GM23248 (cell line): ENCODE measurements around the gene GNPDA1. TPM values are rescaled to one million over a fixed set of nuclear protein-coding genes. Genes with fewer than 3 reads are reported as not detected.
A peak's percentile ranks its signal among the peaks of the same experiment; 100 is the strongest.

Experiments
- DNase-seq: peaks from one replicate; pipeline ENCODE4 v3.0.0-alpha.2; 2015
- H2AFZ ChIP-seq: fragments of 200-600 bp; sonication (generic); 2 replicates; pipeline ENCODE4 v1.6.1; 2016; ENCODE audit warnings: antibody characterized with exemption
- H3F3A ChIP-seq: fragments of 200-600 bp; sonication (generic); 2 replicates; pipeline ENCODE4 v1.6.1; 2016; ENCODE audit warnings: mild to moderate bottlenecking, antibody characterized with exemption, mixed run types; ENCODE audit not compliant: insufficient read depth
- H3K27ac ChIP-seq: fragments of 200-600 bp; sonication (generic); 2 replicates; pipeline ENCODE4 v1.5.1; 2016; ENCODE audit warnings: mild to moderate bottlenecking
- H3K27me3 ChIP-seq: fragments of 200-600 bp; sonication (generic); replicated peaks from 2 replicates; pipeline ENCODE4 v1.6.1; 2016; ENCODE audit warnings: mild to moderate bottlenecking; ENCODE audit not compliant: insufficient read depth
- H3K36me3 ChIP-seq: fragments of 200-600 bp; sonication (generic); 2 replicates; pipeline ENCODE4 v1.6.1; 2016; ENCODE audit warnings: low read depth, mild to moderate bottlenecking
- H3K4me1 ChIP-seq: fragments of 200-600 bp; sonication (generic); 2 replicates; pipeline ENCODE4 v1.6.1; 2016; ENCODE audit warnings: mild to moderate bottlenecking; ENCODE audit not compliant: insufficient read depth
- H3K4me2 ChIP-seq: fragments of 200-600 bp; sonication (generic); one replicate; pipeline ENCODE4 v1.6.1; 2016; ENCODE audit warnings: mild to moderate bottlenecking; ENCODE audit not compliant: unreplicated experiment
- H3K4me3 ChIP-seq: fragments of 200-600 bp; sonication (generic); 2 replicates; pipeline ENCODE4 v1.5.1; 2016; ENCODE audit warnings: mild to moderate bottlenecking
- H3K79me2 ChIP-seq: fragments of 200-600 bp; sonication (generic); 2 replicates; pipeline ENCODE4 v1.6.1; 2016; ENCODE audit warnings: mild to moderate bottlenecking; ENCODE audit not compliant: insufficient read depth
- H3K9ac ChIP-seq: fragments of 200-600 bp; sonication (generic); 2 replicates; pipeline ENCODE4 v1.6.1; 2016; ENCODE audit warnings: mild to moderate bottlenecking
- H3K9me2 ChIP-seq: fragments of 200-600 bp; sonication (generic); 2 replicates; pipeline ENCODE4 v1.6.1; 2016; ENCODE audit warnings: mixed run types, mild to moderate bottlenecking, moderate library complexity; ENCODE audit not compliant: insufficient read depth
- H3K9me3 ChIP-seq: fragments of 200-600 bp; sonication (generic); one replicate; pipeline ENCODE4 v1.6.1; 2017; ENCODE audit warnings: low read depth
- H4K20me1 ChIP-seq: fragments of 200-600 bp; sonication (generic); 2 replicates; pipeline ENCODE4 v1.6.0; 2016; ENCODE audit not compliant: insufficient read depth
- EZH2 ChIP-seq: fragments of 200-600 bp; sonication (generic); IDR thresholded peaks from 2 replicates; pipeline ENCODE4 v1.6.1; 2018; ENCODE audit warnings: antibody characterized with exemption, mild to moderate bottlenecking; ENCODE audit not compliant: insufficient read depth, poor library complexity, severe bottlenecking
- EZH2phosphoT487 ChIP-seq: fragments of 200-600 bp; sonication (generic); IDR thresholded peaks from 2 replicates; pipeline ENCODE4 v1.6.1; 2018; ENCODE audit warnings: antibody characterized with exemption, moderate library complexity, mild to moderate bottlenecking, low read depth; ENCODE audit not compliant: insufficient read depth
- WGBS, 2 experiments: methylation state at CpG; one replicate each; pipeline ENCODE4 v1.1.6; 2015 to 2017; ENCODE audit warnings: low lambda C conversion rate in 2 of 2, low coverage in 1 of 2; ENCODE audit errors: missing lambda C conversion rate in 2 of 2; 5-methylcytosine and 5-hydroxymethylcytosine counted together
- in situ Hi-C: fragments of 300-500 bp; cut with MboI; formaldehyde crosslinking; loops from 2 replicates; pipeline ENCODE4 v1.15.0; 2020
- polyA plus RNA-seq: library from polyadenylated mRNA; unstranded; fragments of >200 nt; fragmentation: Nextera tagmentation; extraction: Ambion mirVana; gene quantifications from 2 replicates; pipeline ENCODE4 v1.2.1, GENCODE V29; 2016
- total RNA-seq: library from RNA; depleted of rRNA; stranded (reverse); fragments of >200 nt; shearing (Covaris generic); gene quantifications from 2 replicates; pipeline ENCODE4 v1.2.3, GENCODE V29; 2014

Gene GNPDA1
- total and polyA plus RNA-seq, 2 experiments from 2014 or later: 27.6 to 28.7 TPM

GRCh38 chr5:141995656-141996055 lies 17.2 kb downstream of the GNPDA1 start:
- H3K9me2 ChIP-seq: no peaks in the 10 kb centered on the region
- H3K4me1 ChIP-seq: no peaks in the 10 kb centered on the region
- no peak overlapping the region for H3K4me3 ChIP-seq
- H3K9me3 ChIP-seq: no peaks in the 10 kb centered on the region
- no peak overlapping the region for H3K4me2 ChIP-seq
- no peaks in the 10 kb centered on the region for H4K20me1 ChIP-seq
- no peak overlapping the region for H2AFZ ChIP-seq
- no peak overlapping the region for H3K9ac ChIP-seq
- DNase-seq: no peak
- no peak overlapping the region for H3K27ac ChIP-seq
- in situ Hi-C loops: no loop called here
- TF ChIP-seq EZH2phosphoT487 (no peak), EZH2 (no peak)
- no peaks in the 10 kb centered on the region for H3K79me2 ChIP-seq
- H3K27me3 ChIP-seq: no peaks in the 10 kb centered on the region
- H3F3A ChIP-seq: peaks cover 18% of the 10 kb centered on the region
- peaks cover 15% of the 10 kb centered on the region; the same call in 1 of the 2 replicates for H3K36me3 ChIP-seq
- 96 to 98% methylated on average over 3 of the region's 3 CpGs for WGBS, 2 experiments

- no peaks in the 10 kb centered on the region for H4K20me1 ChIP-seq
- H2AFZ ChIP-seq: no peak overlapping the region
- no peaks in the 10 kb centered on the region for H3K4me1 ChIP-seq
- WGBS, 2 experiments: 72% methylated on average over 4 of the region's 4 CpGs
- no peaks in the 10 kb centered on the region for H3K79me2 ChIP-seq
- peaks cover 14% of the 10 kb centered on the region; the same call in 1 of the 2 replicates for H3F3A ChIP-seq
- DNase-seq: no peak
- H3K4me3 ChIP-seq: no peak overlapping the region
- H3K9me3 ChIP-seq: no peaks in the 10 kb centered on the region
- H3K9ac ChIP-seq: no peak overlapping the region
- TF ChIP-seq EZH2phosphoT487: no peak
- TF ChIP-seq EZH2: no peak
- H3K36me3 ChIP-seq: peaks cover 15% of the 10 kb centered on the region; the same call in 1 of the 2 replicates
- no peak overlapping the region for H3K27ac ChIP-seq
- H3K9me2 ChIP-seq: no peaks in the 10 kb centered on the region
- in situ Hi-C loops: no loop called here
- H3K27me3 ChIP-seq: no peaks in the 10 kb centered on the region
- H3K4me2 ChIP-seq: no peak overlapping the region
These were observed 18.2 kb downstream of the GNPDA1 start for GRCh38 chr5:141994511-141995136.

- H3K9me3 ChIP-seq: no peaks in the 10 kb centered on the region
- peaks cover 24% of the 10 kb centered on the region for H3K36me3 ChIP-seq
- H4K20me1 ChIP-seq: no peaks in the 10 kb centered on the region
- no peaks in the 10 kb centered on the region for H3K9me2 ChIP-seq
- H3K27me3 ChIP-seq: no peaks in the 10 kb centered on the region
- H3K79me2 ChIP-seq: no peaks in the 10 kb centered on the region
- DNase-seq: peak; percentile 64
- no peak overlapping the region for H3K27ac ChIP-seq
- WGBS, 2 experiments: 2 to 9% methylated on average over 2 of the region's 2 CpGs
- H3K4me1 ChIP-seq: no peaks in the 10 kb centered on the region
- H3K4me2 ChIP-seq: no peak overlapping the region
- in situ Hi-C loops: no loop called here
- no peak overlapping the region for H3K9ac ChIP-seq
- no peak overlapping the region for H3K4me3 ChIP-seq
- H3F3A ChIP-seq: peaks cover 12% of the 10 kb centered on the region
- no peak overlapping the region for H2AFZ ChIP-seq
- no peak for TF ChIP-seq EZH2phosphoT487
- TF ChIP-seq EZH2: no peak
These were observed 20.4 kb downstream of the GNPDA1 start for GRCh38 chr5:141992349-141992963.

GRCh38 chr5:141989720-141990119 lies 23.1 kb downstream of the GNPDA1 start:
- Histone ChIP-seq H3K9me2 (no peaks in the 10 kb centered on the region), H3F3A (peaks cover 12% of the 10 kb centered on the region), H3K79me2 (no peaks in the 10 kb centered on the region), H3K9ac (no peak overlapping the region), H3K27me3 (no peaks in the 10 kb centered on the region), H3K9me3 (no peaks in the 10 kb centered on the region), H3K4me1 (no peaks in the 10 kb centered on the region), H2AFZ (no peak overlapping the region), H4K20me1 (no peaks in the 10 kb centered on the region), H3K27ac (no peak overlapping the region), H3K4me3 (no peak overlapping the region), H3K4me2 (no peak overlapping the region), H3K36me3 (peaks cover 41% of the 10 kb centered on the region)
- 0% methylated on average over 1 of the region's 1 CpG for WGBS, 2 experiments
- TF ChIP-seq EZH2phosphoT487 (no peak), EZH2 (no peak)
- DNase-seq: no peak
- in situ Hi-C loops: no loop called here

- Histone ChIP-seq H3K79me2 (no peaks in the 10 kb centered on the region), H3K9me3 (no peaks in the 10 kb centered on the region), H3K9me2 (no peaks in the 10 kb centered on the region), H3F3A (peaks cover 5% of the 10 kb centered on the region; the same call in 1 of the 2 replicates), H4K20me1 (no peaks in the 10 kb centered on the region), H3K4me3 (no peak overlapping the region), H2AFZ (no peak overlapping the region), H3K4me2 (no peak overlapping the region), H3K27me3 (no peaks in the 10 kb centered on the region), H3K9ac (no peak overlapping the region), H3K4me1 (no peaks in the 10 kb centered on the region), H3K27ac (no peak overlapping the region), H3K36me3 (peaks cover 58% of the 10 kb centered on the region)
- TF ChIP-seq EZH2 (no peak), EZH2phosphoT487 (no peak)
- in situ Hi-C loops: no loop called here
- no peak for DNase-seq
These were observed 26.8 kb downstream of the GNPDA1 start for GRCh38 chr5:141986072-141986471.
